ENCODE data around the gene LIMD2.

DNA sequence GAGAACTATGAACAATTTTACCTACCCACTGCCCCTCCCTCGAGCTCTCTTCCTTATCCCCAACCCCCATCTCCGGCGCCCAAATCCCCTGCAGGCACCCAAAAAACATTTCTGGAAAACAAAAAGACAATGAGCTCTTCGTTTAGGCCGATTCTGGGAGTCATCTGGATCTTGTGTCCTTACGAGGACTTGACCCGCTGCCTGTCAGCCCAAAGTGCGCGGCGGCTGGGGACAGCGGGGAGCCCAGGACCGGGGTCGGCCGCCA lies 41.1 kb upstream of the LIMD2 start:
- TF ChIP-seq, protein P1, sequence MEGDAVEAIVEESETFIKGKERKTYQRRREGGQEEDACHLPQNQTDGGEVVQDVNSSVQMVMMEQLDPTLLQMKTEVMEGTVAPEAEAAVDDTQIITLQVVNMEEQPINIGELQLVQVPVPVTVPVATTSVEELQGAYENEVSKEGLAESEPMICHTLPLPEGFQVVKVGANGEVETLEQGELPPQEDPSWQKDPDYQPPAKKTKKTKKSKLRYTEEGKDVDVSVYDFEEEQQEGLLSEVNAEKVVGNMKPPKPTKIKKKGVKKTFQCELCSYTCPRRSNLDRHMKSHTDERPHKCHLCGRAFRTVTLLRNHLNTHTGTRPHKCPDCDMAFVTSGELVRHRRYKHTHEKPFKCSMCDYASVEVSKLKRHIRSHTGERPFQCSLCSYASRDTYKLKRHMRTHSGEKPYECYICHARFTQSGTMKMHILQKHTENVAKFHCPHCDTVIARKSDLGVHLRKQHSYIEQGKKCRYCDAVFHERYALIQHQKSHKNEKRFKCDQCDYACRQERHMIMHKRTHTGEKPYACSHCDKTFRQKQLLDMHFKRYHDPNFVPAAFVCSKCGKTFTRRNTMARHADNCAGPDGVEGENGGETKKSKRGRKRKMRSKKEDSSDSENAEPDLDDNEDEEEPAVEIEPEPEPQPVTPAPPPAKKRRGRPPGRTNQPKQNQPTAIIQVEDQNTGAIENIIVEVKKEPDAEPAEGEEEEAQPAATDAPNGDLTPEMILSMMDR (IDR thresholded peaks at IDR 0.05; ENCODE audit: poor library complexity) = no peak
- no peak for TF ChIP-seq EZH2 (IDR thresholded peaks at IDR 0.05; ENCODE audit: borderline replicate concordance)

Data from hepatocyte (in vitro differentiated cells).